K562 (cell line): Measurements from ENCODE around the gene PDLIM7. TPM values are rescaled to one million over a fixed set of nuclear protein-coding genes. Genes with fewer than 3 reads are reported as not detected.

ENCODE experiments used
- GABPA ChIP-seq: fragments of 200-800 bp; sonication (Bioruptor generic); conservative IDR thresholded peaks from 2 replicates; pipeline ENCODE4 v1.6.1; 2016; ENCODE audit warnings: low read depth, missing genetic modification characterization, missing compliant biosample characterization
- HDAC8 ChIP-seq: fragments of 450-650 bp; IDR thresholded peaks from 2 replicates; pipeline ENCODE4 v1.6.1; 2016; ENCODE audit warnings: mild to moderate bottlenecking, missing genetic modification characterization, moderate library complexity, missing compliant biosample characterization
- HNRNPUL1 ChIP-seq: fragments of 200-400 bp; formaldehyde crosslinking; IDR thresholded peaks from 2 replicates; pipeline ENCODE4 v1.6.1; 2017; ENCODE audit warnings: low read length
- KDM4B ChIP-seq, 2 experiments: fragments of 450-650 bp in 1 of 2; sonication (generic) in 1 of 2; IDR thresholded peaks; 2 replicates each; pipeline ENCODE4 v1.6.1; 2016 to 2017; ENCODE audit warnings: borderline replicate concordance in 2 of 2, antibody characterized with exemption in 1 of 2, low read depth in 1 of 2, mild to moderate bottlenecking in 1 of 2
- NFIX ChIP-seq: fragments of 250-450 bp; sonication (Bioruptor Pico); IDR thresholded peaks from 2 replicates; pipeline ENCODE4 v1.4.0; 2020; ENCODE audit warnings: low read depth, mild to moderate bottlenecking, moderate library complexity
- RBM17 ChIP-seq: fragments of 200-400 bp; formaldehyde crosslinking; IDR thresholded peaks from 2 replicates; pipeline ENCODE4 v1.6.1; 2017; ENCODE audit warnings: low read depth, mild to moderate bottlenecking, low read length, borderline replicate concordance
- ZNF197 ChIP-seq: fragments of 200-800 bp; sonication (Bioruptor generic); IDR thresholded peaks from 2 replicates; pipeline ENCODE4 v1.6.1; 2016; ENCODE audit warnings: low read depth, missing genetic modification characterization, missing compliant biosample characterization
- ZNF217 ChIP-seq: sonication (generic); formaldehyde crosslinking; IDR thresholded peaks from 2 replicates; pipeline ENCODE4 v1.8.0; 2022; ENCODE audit warnings: mild to moderate bottlenecking, missing genetic modification reagents
- ZNF263 ChIP-seq: sonication (generic); formaldehyde crosslinking; IDR thresholded peaks from 2 replicates; pipeline ENCODE4 v1.8.0; 2022; ENCODE audit warnings: mild to moderate bottlenecking, missing genetic modification reagents, borderline replicate concordance
- ZNF41 ChIP-seq: fragments of 250-450 bp; sonication (Bioruptor Pico); conservative IDR thresholded peaks from 2 replicates; pipeline ENCODE4 v1.4.0; 2020; ENCODE audit warnings: mild to moderate bottlenecking
- ZNF696 ChIP-seq: fragments of 250-450 bp; sonication (Bioruptor Pico); conservative IDR thresholded peaks from 2 replicates; pipeline ENCODE4 v1.4.0; 2020; ENCODE audit warnings: mild to moderate bottlenecking, moderate library complexity
- ZNF699 ChIP-seq: fragments of 250-450 bp; sonication (Bioruptor Pico); IDR thresholded peaks from 2 replicates; pipeline ENCODE4 v1.8.0; 2021; ENCODE audit warnings: mild to moderate bottlenecking, moderate library complexity; ENCODE audit not compliant: insufficient replicate concordance
- polyA plus RNA-seq, 8 experiments: library from polyadenylated mRNA; depleted of rRNA in 4 of 8; stranded (reverse) in 5 of 8; unstranded in 3 of 8; fragments of >200 nt; fragmentation: Nextera tagmentation in 2 of 8; fragmentation: Illumina TruSeq in 1 of 8; extraction: Ambion mirVana in 2 of 8; extraction: Trizol in 1 of 8; gene quantifications; 2 replicates each; pipeline versions ENCODE4 v1.2.1 to v1.2.3, GENCODE V29; 2011 to 2014; ENCODE audit warnings: inconsistent platforms in 1 of 8, missing spikeins in 1 of 8
- total RNA-seq, 7 experiments: library from RNA; depleted of rRNA in 6 of 7; stranded (reverse); fragments of >200 nt in 6 of 7; fragmentation: Illumina TruSeq in 2 of 7; extraction: Trizol in 2 of 7; gene quantifications; 2 replicates each; pipeline versions ENCODE4 v1.2.1 to v1.2.3, GENCODE V29; 2011 to 2021; ENCODE audit warnings: low replicate concordance in 1 of 7
- TF ChIP-seq, protein P1 (sequence below): sonication (generic); formaldehyde crosslinking; IDR thresholded peaks from 2 replicates; pipeline ENCODE4 v1.8.1; 2023; ENCODE audit warnings: missing genetic modification reagents, mild to moderate bottlenecking, borderline replicate concordance
- TF ChIP-seq, protein P2 (sequence below): fragments of 250-450 bp; sonication (Bioruptor Pico); IDR thresholded peaks from 2 replicates; pipeline ENCODE4 v1.8.0; 2021; ENCODE audit warnings: moderate library complexity, mild to moderate bottlenecking, inconsistent platforms
- TF ChIP-seq, protein P3 (sequence below): sonication (generic); formaldehyde crosslinking; IDR thresholded peaks from 2 replicates; pipeline ENCODE4 v1.8.0; 2022; ENCODE audit warnings: mild to moderate bottlenecking, missing genetic modification reagents
- TF ChIP-seq, protein P4 (sequence below): fragments of 450-650 bp; formaldehyde crosslinking; IDR thresholded peaks from 2 replicates; pipeline ENCODE4 v1.4.0; 2020; ENCODE audit warnings: mild to moderate bottlenecking, moderate library complexity
- TF ChIP-seq, protein P5 (sequence below): fragments of 450-650 bp; formaldehyde crosslinking; IDR thresholded peaks from 2 replicates; pipeline ENCODE4 v1.4.0; 2020; ENCODE audit warnings: mild to moderate bottlenecking, mixed read lengths

PDLIM7 gene
- total and polyA plus RNA-seq, 9 of the 15 experiments (the other 6 are each of a cell fraction or from before 2014, with no cell fraction given): 2.1 to 124 (median 32.6) TPM

DNA sequence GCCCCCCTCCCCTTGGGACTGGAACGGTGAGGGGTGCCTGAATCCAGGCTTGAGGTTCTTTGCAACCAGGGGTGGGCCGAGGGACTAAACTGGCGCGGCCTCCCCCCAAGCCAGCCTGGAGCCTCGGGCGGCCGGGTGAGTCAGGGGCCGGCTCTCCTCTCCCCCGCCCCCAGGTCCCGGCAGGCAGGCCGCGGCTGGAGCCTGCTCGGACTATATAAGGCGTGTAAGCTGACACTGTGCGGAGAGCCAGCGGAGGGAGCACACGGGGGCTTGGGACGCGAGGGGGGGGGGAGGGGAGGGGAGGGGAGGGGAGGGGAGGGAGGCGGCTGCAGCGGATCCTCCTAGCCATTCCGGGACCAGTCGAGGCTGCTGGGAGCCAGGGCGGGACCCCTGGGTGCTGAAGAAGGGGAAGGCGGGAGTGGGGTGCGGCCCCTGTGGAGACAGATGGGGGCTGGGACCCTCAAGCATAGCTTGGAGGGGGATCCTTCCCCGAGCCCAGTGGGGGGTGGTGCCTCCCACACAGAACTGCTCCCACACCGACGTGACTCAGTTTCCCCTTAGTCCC, 595 bp downstream of the PDLIM7 start (continued):
- TF ChIP-seq, protein P1, sequence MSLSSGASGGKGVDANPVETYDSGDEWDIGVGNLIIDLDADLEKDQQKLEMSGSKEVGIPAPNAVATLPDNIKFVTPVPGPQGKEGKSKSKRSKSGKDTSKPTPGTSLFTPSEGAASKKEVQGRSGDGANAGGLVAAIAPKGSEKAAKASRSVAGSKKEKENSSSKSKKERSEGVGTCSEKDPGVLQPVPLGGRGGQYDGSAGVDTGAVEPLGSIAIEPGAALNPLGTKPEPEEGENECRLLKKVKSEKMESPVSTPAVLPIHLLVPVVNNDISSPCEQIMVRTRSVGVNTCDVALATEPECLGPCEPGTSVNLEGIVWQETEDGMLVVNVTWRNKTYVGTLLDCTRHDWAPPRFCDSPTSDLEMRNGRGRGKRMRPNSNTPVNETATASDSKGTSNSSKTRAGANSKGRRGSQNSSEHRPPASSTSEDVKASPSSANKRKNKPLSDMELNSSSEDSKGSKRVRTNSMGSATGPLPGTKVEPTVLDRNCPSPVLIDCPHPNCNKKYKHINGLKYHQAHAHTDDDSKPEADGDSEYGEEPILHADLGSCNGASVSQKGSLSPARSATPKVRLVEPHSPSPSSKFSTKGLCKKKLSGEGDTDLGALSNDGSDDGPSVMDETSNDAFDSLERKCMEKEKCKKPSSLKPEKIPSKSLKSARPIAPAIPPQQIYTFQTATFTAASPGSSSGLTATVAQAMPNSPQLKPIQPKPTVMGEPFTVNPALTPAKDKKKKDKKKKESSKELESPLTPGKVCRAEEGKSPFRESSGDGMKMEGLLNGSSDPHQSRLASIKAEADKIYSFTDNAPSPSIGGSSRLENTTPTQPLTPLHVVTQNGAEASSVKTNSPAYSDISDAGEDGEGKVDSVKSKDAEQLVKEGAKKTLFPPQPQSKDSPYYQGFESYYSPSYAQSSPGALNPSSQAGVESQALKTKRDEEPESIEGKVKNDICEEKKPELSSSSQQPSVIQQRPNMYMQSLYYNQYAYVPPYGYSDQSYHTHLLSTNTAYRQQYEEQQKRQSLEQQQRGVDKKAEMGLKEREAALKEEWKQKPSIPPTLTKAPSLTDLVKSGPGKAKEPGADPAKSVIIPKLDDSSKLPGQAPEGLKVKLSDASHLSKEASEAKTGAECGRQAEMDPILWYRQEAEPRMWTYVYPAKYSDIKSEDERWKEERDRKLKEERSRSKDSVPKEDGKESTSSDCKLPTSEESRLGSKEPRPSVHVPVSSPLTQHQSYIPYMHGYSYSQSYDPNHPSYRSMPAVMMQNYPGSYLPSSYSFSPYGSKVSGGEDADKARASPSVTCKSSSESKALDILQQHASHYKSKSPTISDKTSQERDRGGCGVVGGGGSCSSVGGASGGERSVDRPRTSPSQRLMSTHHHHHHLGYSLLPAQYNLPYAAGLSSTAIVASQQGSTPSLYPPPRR (CRISPR knock-in tag): no peak
- TF ChIP-seq KDM4B (IDR thresholded peaks at IDR 0.05; ENCODE audit: borderline replicate concordance in 2 of 2, low read depth in 1 of 2) (no peak), ZNF696 (no peak), HNRNPUL1 (no peak), ZNF263 (CRISPR knock-in tag) (peak; percentile 44; the same call in 1 of the 2 replicates), ZNF197 (CRISPR knock-in tag) (no peak), GABPA (tag) (no peak), ZNF41 (CRISPR knock-in tag) (no peak), RBM17 (no peak), ZNF217 (CRISPR knock-in tag) (no peak), ZNF699 (CRISPR knock-in tag) (no peak), HDAC8 (tag) (no peak), NFIX (no peak)
- TF ChIP-seq, protein P2, sequence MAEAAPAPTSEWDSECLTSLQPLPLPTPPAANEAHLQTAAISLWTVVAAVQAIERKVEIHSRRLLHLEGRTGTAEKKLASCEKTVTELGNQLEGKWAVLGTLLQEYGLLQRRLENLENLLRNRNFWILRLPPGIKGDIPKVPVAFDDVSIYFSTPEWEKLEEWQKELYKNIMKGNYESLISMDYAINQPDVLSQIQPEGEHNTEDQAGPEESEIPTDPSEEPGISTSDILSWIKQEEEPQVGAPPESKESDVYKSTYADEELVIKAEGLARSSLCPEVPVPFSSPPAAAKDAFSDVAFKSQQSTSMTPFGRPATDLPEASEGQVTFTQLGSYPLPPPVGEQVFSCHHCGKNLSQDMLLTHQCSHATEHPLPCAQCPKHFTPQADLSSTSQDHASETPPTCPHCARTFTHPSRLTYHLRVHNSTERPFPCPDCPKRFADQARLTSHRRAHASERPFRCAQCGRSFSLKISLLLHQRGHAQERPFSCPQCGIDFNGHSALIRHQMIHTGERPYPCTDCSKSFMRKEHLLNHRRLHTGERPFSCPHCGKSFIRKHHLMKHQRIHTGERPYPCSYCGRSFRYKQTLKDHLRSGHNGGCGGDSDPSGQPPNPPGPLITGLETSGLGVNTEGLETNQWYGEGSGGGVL: no peak
- TF ChIP-seq, protein P3, sequence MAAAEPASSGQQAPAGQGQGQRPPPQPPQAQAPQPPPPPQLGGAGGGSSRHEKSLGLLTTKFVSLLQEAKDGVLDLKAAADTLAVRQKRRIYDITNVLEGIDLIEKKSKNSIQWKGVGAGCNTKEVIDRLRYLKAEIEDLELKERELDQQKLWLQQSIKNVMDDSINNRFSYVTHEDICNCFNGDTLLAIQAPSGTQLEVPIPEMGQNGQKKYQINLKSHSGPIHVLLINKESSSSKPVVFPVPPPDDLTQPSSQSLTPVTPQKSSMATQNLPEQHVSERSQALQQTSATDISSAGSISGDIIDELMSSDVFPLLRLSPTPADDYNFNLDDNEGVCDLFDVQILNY (CRISPR knock-in tag): no peak
- TF ChIP-seq, protein P4, sequence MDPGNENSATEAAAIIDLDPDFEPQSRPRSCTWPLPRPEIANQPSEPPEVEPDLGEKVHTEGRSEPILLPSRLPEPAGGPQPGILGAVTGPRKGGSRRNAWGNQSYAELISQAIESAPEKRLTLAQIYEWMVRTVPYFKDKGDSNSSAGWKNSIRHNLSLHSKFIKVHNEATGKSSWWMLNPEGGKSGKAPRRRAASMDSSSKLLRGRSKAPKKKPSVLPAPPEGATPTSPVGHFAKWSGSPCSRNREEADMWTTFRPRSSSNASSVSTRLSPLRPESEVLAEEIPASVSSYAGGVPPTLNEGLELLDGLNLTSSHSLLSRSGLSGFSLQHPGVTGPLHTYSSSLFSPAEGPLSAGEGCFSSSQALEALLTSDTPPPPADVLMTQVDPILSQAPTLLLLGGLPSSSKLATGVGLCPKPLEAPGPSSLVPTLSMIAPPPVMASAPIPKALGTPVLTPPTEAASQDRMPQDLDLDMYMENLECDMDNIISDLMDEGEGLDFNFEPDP (CRISPR knock-in tag): no peak
- TF ChIP-seq, protein P5, sequence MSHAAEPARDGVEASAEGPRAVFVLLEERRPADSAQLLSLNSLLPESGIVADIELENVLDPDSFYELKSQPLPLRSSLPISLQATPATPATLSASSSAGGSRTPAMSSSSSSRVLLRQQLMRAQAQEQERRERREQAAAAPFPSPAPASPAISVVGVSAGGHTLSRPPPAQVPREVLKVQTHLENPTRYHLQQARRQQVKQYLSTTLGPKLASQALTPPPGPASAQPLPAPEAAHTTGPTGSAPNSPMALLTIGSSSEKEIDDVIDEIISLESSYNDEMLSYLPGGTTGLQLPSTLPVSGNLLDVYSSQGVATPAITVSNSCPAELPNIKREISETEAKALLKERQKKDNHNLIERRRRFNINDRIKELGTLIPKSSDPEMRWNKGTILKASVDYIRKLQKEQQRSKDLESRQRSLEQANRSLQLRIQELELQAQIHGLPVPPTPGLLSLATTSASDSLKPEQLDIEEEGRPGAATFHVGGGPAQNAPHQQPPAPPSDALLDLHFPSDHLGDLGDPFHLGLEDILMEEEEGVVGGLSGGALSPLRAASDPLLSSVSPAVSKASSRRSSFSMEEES (CRISPR knock-in tag): no peak
